Nephron progenitor cell (in vitro differentiated cells): ENCODE measurements around the gene RALGPS2.
A peak's percentile ranks its signal among the peaks of the same experiment; 100 is the strongest.

Source experiments
- DNase-seq: peaks from one replicate; pipeline ENCODE4 v3.0.0; 2021
- H3K27ac Mint-ChIP-seq: 2 replicates; pipeline ENCODE4 v1.8.0; 2021; ENCODE audit warnings: mild to moderate bottlenecking, moderate library complexity, mixed read lengths
- H3K27me3 Mint-ChIP-seq: 2 replicates; pipeline ENCODE4 v1.8.0; 2021; ENCODE audit warnings: mild to moderate bottlenecking, low read depth, mixed read lengths; ENCODE audit not compliant: poor library complexity
- H3K36me3 Mint-ChIP-seq: 2 replicates; pipeline ENCODE4 v1.8.0; 2021; ENCODE audit warnings: low read depth, mixed read lengths
- H3K4me1 Mint-ChIP-seq: 2 replicates; pipeline ENCODE4 v1.8.0; 2021; ENCODE audit warnings: mixed read lengths
- H3K4me3 Mint-ChIP-seq: 2 replicates; pipeline ENCODE4 v1.8.0; 2021; ENCODE audit warnings: mild to moderate bottlenecking, moderate library complexity, mixed read lengths
- H3K9me3 Mint-ChIP-seq: 2 replicates; pipeline ENCODE4 v1.8.0; 2021; ENCODE audit warnings: mild to moderate bottlenecking, moderate library complexity, mixed read lengths
- TF ChIP-seq, protein P1 (sequence below): fragments of 200-600 bp; sonication (generic); IDR thresholded peaks from 2 replicates; pipeline ENCODE4 v1.5.0; 2021; ENCODE audit warnings: antibody characterized with exemption

Gene RALGPS2

DNA sequence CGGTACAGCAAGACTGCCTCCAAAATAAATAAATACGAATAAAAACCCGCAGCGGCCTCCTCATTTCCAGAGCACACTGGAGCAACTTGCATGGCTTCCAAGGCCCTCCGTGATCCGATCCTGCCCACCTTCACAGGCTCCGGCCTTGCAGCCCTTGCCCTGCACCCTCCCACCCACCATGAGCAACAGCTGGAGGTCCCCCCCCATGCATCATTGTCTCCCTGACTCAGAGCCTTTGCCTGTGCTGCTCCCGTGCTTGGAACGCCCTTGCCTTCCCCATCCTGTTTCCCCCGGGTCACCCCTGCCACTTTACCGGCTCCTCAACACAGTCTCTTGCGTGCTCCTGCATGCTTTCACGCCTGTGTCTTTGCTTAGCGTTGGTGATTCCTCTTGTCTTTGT lies 216.8 kb downstream of the RALGPS2 start:
- Mint-ChIP-seq H3K27ac (peak overlapping the region; percentile 8), H3K9me3 (no peaks in the 10 kb centered on the region), H3K4me1 (peaks cover 75% of the 10 kb centered on the region), H3K4me3 (no peak overlapping the region), H3K36me3 (no peaks in the 10 kb centered on the region), H3K27me3 (peaks cover 8% of the 10 kb centered on the region)
- TF ChIP-seq, protein P1, sequence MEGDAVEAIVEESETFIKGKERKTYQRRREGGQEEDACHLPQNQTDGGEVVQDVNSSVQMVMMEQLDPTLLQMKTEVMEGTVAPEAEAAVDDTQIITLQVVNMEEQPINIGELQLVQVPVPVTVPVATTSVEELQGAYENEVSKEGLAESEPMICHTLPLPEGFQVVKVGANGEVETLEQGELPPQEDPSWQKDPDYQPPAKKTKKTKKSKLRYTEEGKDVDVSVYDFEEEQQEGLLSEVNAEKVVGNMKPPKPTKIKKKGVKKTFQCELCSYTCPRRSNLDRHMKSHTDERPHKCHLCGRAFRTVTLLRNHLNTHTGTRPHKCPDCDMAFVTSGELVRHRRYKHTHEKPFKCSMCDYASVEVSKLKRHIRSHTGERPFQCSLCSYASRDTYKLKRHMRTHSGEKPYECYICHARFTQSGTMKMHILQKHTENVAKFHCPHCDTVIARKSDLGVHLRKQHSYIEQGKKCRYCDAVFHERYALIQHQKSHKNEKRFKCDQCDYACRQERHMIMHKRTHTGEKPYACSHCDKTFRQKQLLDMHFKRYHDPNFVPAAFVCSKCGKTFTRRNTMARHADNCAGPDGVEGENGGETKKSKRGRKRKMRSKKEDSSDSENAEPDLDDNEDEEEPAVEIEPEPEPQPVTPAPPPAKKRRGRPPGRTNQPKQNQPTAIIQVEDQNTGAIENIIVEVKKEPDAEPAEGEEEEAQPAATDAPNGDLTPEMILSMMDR, result no peak
- DNase-seq, result no peak

DNA sequence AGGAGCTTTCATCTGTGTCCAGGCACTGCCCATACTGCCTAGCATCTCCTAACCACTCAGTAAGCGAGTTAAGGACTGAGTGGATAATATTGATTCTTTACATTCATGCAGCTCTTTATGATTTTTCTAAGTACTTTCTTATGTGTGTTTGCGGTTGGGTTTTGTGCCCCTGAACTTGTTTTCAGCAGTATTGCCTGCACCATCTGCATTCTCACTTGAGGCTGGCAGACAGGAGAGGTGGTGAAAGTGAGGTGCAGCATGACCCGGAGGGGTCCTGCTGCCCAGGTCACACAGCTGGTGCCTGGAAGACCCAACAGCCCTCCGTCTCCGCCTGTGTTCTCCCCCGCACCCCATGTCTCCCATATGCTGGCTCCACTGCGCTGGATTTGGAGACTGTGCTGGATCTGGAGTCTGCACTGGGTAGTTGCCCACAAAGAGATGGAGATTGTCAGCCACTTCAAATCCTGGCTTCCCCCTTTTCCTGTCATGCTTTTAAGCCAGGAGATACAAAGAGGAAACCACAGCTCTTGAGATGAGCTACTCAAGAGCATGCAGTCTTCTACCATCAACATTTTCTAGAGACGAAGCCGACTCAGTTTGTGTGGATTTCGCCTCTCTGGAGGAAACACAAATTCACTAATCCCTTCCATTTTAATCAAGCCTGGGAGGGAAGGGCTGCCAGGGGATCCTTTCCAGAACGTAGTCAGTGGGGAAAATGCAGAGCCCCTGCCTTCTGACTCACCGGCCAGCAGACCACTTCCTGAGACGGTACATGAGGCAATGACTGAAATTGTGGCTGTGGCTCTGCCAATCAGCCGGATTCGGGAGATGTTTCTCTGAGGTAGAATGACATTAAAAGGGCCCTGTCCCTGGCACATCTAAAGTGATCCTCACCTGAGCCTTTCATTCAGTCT lies 217.5 kb downstream of the RALGPS2 start:
- peak overlapping the region; percentile 8 for H3K27ac Mint-ChIP-seq
- H3K36me3 Mint-ChIP-seq, result no peaks in the 10 kb centered on the region
- H3K4me1 Mint-ChIP-seq, result peaks cover 73% of the 10 kb centered on the region
- H3K27me3 Mint-ChIP-seq, result peaks cover 8% of the 10 kb centered on the region
- H3K9me3 Mint-ChIP-seq, result no peaks in the 10 kb centered on the region
- no peak overlapping the region for H3K4me3 Mint-ChIP-seq
- no peak for DNase-seq
- TF ChIP-seq, protein P1, result no peak

DNA sequence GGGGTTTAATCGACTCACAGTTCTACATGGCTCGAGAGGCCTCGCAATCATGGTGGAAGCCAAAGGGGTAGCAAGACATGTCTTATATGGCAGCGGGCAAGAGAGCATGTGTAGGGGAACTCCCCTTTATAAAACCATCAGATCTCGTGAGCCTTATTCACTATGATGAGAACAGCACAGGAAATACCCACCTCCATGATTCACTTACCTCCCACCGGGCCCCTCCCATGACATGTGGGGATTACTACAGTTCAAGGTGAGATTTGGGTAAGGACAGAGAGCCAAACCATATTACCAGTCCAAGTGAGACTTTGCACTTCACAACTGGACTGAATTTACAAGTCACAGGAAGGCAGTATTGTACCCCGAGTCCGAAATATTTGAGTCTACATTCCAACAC lies 219.7 kb downstream of the RALGPS2 start:
- TF ChIP-seq, protein P1, result no peak
- Mint-ChIP-seq H3K9me3 (no peaks in the 10 kb centered on the region), H3K27ac (no peak overlapping the region), H3K4me3 (no peak overlapping the region), H3K4me1 (peaks cover 51% of the 10 kb centered on the region), H3K36me3 (no peaks in the 10 kb centered on the region), H3K27me3 (peaks cover 8% of the 10 kb centered on the region)
- DNase-seq, result no peak

DNA sequence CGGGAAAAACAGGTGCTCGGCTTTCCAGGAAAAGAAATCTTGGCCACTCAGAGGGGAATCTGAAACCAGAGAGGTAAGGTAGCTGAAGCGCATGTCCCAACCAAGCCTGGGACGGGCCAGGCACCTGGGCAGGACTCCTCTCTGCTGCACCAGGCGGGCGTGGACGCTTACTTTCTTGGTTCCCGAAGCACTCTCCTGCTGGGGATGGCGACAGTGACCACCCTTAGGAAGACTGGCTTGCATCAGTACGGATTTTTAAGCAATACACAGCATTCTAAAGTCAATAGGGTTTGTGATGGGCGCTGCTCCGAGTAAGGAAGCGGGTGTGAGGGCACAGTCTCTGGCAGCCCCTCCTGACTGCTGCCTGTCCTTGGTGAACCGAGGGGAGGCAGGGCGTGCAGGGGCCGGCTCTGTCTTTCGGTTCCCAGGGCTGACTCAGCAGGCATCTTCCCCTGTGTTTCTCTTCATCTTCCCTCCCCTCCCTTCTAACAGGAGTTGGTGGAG lies 220.8 kb downstream of the RALGPS2 start:
- peaks cover 45% of the 10 kb centered on the region for H3K4me1 Mint-ChIP-seq
- H3K27ac Mint-ChIP-seq, result no peak overlapping the region
- no peak overlapping the region for H3K4me3 Mint-ChIP-seq
- no peaks in the 10 kb centered on the region for H3K9me3 Mint-ChIP-seq
- no peaks in the 10 kb centered on the region for H3K36me3 Mint-ChIP-seq
- TF ChIP-seq, protein P1, result no peak
- H3K27me3 Mint-ChIP-seq, result peaks cover 8% of the 10 kb centered on the region
- DNase-seq, result no peak

DNA sequence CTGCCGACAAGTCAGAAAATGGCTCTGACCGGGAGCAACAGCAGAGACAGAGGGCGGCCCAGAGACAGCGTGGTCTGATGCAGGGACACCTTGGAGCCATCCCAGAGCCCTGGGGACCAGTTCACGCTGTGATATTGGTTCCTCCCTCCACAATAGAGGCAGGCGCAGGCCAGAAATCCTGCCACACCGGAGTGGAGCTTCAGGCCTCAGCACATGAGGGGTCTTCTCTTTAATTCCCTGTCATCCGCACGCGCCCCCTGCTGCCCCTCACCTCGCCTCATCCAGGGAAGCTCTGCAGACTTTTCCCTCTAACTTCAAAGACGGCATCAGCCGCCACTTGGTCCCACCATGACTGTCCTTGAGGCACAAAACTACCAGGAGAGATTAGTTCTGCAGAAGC lies 221.4 kb downstream of the RALGPS2 start:
- H3K9me3 Mint-ChIP-seq, result no peaks in the 10 kb centered on the region
- H3K27ac Mint-ChIP-seq, result no peak overlapping the region
- no peak for DNase-seq
- no peaks in the 10 kb centered on the region for H3K36me3 Mint-ChIP-seq
- no peak overlapping the region for H3K4me3 Mint-ChIP-seq
- peaks cover 45% of the 10 kb centered on the region for H3K4me1 Mint-ChIP-seq
- TF ChIP-seq, protein P1, result no peak
- peaks cover 8% of the 10 kb centered on the region for H3K27me3 Mint-ChIP-seq
